ENCODE data around the gene CLCA1.

CLCA1 gene

DNA sequence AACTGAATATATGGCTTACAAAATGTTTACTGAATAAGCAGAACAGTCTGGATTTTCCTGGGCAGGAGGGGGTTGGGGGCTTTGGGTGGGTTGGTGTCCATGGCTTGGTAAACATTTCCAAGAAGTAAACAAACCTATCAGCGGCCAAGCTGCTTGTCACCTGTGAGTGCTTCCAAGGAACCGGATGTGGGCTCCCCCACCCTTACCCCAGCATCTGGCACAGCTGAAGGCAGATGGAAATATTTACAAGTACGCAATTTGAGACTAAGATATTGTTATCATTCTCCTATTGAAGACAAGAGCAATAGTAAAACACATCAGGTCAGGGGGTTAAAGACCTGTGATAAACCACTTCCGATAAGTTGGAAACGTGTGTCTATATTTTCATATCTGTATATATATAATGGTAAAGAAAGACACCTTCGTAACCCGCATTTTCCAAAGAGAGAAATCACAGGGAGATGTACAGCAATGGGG lies at the start of gene CLCA1:
Gene CLCA1, plus strand, starts transcription at position 427 of the 477 bp plus-strand sequence. Its CDS starts 45 bp downstream, at position 472.
- DNase-seq: no peak

DNA sequence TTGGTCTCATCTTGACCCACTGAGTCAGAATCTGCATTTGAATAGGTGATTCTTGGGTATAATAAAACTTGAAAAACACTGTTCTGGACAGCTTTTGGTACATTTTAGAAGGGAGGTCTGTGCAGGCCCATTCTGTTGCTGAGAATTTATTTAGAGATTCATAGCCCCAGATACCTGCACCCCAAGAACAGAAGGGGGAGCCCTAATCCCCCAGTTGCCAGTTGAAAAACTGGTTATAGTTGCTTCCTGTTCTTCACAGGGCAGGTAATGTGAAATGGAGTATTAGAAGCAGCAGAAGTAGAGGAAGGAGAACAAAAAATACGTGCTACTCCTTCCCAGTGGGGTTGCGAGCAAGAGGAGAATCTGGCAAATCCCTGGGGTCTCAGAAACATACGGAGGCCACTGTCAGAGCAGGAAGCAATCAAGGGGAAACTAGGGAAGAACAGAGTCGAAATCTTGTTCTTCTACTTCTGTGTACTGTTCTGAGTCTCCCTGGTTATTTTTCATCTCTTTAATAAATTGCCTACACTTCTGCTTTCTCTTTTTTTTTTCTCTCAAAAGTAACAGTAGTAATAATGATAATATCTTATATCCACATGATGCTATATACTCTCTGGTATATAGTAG lies 49.3 kb upstream of the CLCA1 start:
- DNase-seq: no peak

- DNase-seq: no peak
These were observed 47.0 kb upstream of the CLCA1 start for GRCh38 chr1:86421601-86422280.

- DNase-seq: no peak
These were observed 45.3 kb upstream of the CLCA1 start for GRCh38 chr1:86423473-86423872.

- DNase-seq: no peak
These were observed 44.9 kb upstream of the CLCA1 start, which contains the start of gene CLCA2 for GRCh38 chr1:86423873-86424272. CLCA2 (plus strand) TSS chr1:86424171; CDS start chr1:86424248, 77 bp downstream.

- DNase-seq: no peak
These were observed 39.5 kb upstream of the CLCA1 start for GRCh38 chr1:86429122-86429725.

DNA sequence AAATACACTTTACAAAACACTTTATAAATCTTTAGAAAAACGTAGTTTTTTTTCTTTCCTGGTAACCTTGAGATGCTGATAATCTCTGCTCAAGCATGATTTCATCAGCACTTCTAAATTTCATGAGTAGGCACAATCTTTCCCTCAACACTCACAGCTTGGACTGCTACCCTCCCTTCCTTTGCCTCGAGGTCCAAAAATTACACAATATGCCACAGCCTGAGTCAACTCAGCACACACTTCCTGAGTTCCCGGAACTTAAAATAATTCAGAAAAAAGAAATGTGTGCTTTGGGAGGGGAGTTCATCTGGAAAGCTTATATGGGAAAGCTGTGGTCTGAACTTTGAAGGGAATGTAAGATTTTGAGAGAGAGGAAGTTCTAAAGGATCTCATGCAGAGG lies 38.9 kb upstream of the CLCA1 start:
- no peak for DNase-seq

DNA sequence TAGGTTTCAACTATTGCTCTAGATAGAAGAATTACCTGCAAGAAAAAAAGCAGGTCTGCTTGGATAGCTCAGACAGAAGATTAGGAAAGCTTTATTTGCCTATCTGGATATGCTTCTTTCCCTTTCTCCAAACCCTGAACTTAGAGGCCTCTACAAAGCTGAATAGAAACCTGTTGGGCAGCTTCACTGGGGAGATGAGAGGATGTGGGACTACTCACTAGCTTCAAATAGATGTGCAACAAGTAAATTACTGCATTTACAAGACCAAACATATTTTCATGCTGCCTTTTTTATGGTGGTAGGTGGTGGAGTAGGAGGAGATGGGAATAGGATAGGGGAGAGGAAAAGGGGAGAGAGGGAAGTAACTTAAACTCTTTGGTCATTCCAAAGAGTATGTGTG lies 38.4 kb upstream of the CLCA1 start:
- no peak for DNase-seq

- DNase-seq: no peak
These were observed 34.7 kb upstream of the CLCA1 start for GRCh38 chr1:86434059-86434458.

- DNase-seq: no peak
These were observed 33.4 kb upstream of the CLCA1 start for GRCh38 chr1:86435327-86435726.

DNA sequence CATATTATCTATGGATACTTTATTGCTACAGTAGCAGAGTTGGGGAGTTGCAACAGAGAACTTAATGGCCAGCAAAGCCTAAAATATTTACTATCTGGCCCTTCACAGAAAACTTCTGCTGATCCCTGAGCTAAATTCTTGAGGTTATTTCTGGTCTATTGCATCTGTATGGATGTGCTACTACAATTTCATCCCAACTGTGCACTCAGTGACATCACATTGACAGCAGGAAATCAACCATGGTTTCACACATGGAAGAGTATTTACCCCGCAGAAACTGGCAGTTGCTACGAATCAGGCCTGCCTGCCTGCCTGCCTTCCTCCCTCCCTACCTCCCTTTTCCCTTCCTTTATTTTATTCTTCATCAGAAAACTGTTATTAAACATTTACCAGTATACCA lies 32.7 kb upstream of the CLCA1 start:
- DNase-seq: no peak

- DNase-seq: no peak
These were observed 27.1 kb upstream of the CLCA1 start for GRCh38 chr1:86441581-86441980.

DNA sequence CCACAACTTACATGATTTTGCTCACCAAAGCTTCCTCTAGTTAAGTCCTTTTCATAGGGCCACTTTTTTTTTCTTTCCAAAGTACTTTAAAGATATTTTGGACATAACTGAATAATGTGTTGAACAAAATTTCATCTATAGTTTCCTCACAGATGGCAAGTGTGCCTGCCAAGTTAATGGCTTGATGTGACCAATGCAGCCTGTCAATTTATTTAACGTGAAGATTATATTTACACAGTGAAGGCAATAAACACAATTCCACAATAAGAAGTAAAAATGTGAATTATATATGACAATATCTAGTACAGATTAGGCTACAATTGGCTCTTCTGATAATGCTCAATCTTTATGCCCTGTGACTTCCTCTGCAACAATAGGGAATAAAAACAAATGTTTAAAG lies 26.7 kb upstream of the CLCA1 start:
- no peak for DNase-seq

DNA sequence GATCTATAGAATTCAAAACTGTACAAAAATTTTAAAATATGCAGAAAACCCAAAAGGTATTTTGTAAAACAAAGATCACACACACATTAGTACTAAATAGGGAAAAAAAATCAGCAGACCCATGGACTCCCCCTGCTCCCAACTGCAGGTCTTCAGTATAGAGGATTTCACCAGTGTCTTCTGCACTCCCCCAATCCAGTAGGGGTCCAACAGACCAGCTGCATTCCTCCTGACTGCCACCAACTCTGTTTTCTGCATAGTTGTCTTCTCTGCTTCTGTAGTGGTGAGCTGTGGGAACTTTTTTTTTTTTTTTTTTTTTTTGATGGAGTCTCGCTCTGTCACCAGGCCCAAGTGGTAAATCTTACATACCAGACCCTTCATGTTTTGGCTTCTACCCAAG lies 22.8 kb upstream of the CLCA1 start:
- DNase-seq: no peak

- DNase-seq: no peak
These were observed 21.4 kb upstream of the CLCA1 start for GRCh38 chr1:86447198-86447790.

GRCh38 chr1:86448670-86449069 lies 20.1 kb upstream of the CLCA1 start:
- DNase-seq: no peak

DNA sequence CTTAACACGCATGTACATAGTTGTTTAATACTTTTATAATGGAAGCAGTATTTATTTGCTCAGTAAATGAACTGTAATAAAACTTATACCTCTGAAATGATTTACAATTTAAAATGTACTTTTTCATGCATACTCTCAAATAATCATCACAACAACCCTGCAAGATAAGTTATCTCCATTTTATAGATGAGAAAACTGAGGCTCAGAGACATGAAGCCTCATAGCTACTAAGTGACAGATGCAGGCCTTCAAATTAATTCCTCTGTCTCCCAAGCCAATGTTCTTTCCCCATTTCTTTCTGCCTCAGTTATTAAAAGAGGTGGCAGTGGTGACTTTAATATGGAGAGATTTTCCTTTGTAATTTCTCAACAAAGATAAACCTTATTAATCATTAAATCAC lies 19.6 kb upstream of the CLCA1 start:
- DNase-seq: no peak

DNA sequence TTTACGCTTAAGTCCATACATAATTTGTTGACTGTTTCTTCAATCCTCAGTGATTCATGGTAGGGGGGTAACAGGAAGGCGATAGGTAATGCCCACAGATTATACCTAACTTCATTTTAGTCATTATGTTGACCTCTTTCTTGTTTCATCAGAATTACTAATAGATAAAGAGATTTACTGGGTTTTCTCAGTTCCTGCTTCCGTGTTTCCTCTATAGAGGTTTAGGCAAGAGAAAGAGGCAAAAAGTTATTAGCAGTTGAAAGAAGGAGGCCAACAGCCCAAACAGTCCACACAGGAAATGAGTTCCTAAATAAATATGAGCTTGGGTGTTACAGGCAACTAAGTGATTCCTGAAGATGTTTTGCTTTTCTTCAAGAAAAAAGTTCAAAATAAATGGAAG lies 17.9 kb upstream of the CLCA1 start:
- no peak for DNase-seq

DNA sequence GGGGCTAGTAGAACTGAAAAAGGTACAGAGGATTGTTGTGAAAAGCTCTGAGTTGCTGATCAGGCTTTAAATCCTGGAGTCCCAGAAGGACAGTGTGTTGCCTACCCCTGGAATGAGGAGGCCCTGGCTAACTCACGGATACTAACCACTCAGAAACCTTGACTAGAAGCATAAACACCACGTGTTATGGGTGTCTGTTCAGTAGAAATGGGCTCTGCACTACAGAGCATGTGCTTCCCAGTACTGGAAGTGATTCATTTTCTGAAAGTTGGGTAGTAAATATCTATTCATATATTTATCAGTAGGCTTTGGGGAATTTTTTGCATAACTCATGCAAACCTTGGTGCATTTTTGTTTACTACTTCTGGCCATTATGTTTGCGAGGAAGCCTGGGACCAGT lies 15.1 kb upstream of the CLCA1 start:
- no peak for DNase-seq

GRCh38 chr1:86455073-86455472 lies 13.7 kb upstream of the CLCA1 start:
- no peak for DNase-seq

DNA sequence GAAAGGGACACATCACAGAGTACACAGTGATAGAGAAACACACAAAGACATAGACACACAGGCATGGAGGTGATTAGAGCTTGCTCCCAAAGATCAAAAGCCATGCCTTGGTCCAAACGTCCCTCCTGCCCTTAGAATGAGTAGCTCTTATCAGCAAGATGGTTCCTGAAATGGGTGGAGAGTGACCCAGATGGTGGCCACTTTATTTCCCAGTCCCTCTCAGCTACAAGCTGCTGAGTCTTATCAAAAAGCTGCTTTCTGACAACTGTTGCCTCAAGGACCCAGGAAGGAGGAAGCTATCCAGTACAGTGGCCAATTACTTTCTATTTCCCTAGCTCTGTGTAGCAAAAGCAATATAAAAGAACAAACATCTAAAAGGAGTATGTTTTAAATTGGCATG lies 7.7 kb upstream of the CLCA1 start:
- DNase-seq: no peak

GRCh38 chr1:86461482-86461881 lies 7.2 kb upstream of the CLCA1 start:
- no peak for DNase-seq

- DNase-seq: no peak
These were observed 3.9 kb upstream of the CLCA1 start for GRCh38 chr1:86464819-86465218.
